Measurements from ENCODE around the gene OLFM1. TPM values are rescaled to one million over a fixed set of nuclear protein-coding genes. Genes with fewer than 3 reads are reported as not detected.

Gene OLFM1
- not detected in 2 replicates for total RNA-seq (2014; rRNA removed; shearing (Covaris generic))

DNA sequence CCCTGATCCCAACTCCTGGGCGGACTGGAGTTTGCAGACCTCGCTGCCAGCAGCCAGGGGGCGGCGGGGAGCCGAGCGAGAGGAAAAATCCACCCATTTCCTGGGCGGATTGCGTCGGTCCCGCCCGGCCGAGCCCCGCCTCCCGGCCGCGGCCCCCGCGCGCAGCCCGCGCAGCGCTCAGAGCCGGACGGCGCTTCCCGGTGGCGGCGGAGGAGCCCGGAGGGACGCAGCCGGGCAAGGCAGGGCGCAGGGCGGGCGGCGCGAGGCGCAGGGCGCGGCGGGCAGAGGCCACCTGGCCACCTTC lies at the start of gene OLFM1:
Gene OLFM1, plus strand, starts transcription at position 180 of the 304 bp plus-strand sequence. CDS start 322 bp downstream, outside the sequence.
- DNase-seq (ENCODE audit: low spot score) = peak; percentile 17

DNA sequence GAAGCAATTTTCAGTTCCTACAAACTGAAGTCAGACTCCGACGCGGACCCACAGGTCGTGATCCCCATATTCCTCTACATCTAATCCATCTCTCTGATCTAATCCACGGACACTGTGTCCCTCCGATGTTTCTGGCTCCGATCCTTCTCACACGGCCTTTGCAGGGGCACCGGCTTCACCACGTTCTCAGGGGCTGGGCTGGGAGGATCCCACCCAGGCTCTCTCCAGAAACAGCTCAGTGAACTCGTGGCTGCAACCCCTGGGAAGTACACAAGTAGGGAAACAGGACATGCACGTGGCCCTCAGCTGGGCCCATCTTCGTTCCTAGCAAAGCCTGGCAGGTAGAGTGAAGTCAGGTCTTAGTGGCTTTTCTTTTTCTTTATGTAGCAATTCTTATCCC lies 49.1 kb upstream of the OLFM1 start:
- DNase-seq (ENCODE audit: low spot score) = no peak

DNA sequence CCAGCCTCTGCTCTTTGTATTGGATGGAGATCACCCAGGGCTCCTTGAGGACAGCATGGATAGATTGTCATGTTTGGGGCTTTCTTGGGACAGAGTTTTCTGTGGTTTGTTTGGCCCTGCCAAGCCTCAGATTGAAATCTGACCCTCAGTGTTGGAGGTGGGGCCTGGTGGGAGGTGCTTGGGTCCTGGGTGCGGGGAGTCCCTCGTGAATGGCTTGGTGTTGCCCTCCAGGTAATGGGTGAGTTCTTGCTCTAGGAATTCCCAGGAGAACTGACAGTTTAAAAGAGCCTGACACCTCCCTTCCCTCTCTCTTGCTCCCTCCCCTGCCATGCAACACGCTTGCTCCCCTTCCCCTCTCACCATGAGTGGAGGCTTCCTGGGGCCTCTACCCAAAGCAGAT lies 48.6 kb upstream of the OLFM1 start:
- no peak for DNase-seq (ENCODE audit: low spot score)

DNA sequence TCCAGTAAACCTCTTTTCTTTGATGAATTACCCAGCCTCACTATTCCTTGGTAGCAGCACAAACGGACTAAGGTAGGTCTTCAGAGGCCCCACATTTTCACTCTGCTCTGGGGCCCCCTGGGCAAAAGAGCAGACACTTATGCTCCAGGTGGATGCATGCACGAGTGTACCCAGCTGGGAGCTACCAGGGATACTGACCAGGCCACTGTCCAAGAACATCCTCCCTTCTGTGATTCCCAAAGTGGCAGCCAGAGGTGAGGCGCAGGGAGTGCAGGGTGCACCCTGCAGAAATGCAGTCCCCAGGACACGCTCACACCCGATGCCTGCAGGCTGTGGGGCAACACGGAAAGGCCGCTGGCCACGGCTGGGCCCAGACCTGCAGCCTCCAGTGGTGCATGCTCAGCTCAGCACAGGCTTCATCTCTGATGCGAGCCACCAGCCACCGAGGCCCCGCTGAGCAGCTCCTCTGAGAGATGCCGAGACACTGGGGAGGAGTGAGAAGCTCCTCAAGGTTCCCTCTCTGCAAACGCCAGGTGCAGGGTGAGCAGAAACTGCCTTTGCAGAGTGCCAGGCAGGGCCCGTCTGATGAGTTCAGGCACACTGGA lies 48.1 kb upstream of the OLFM1 start:
- no peak for DNase-seq (ENCODE audit: low spot score)

DNA sequence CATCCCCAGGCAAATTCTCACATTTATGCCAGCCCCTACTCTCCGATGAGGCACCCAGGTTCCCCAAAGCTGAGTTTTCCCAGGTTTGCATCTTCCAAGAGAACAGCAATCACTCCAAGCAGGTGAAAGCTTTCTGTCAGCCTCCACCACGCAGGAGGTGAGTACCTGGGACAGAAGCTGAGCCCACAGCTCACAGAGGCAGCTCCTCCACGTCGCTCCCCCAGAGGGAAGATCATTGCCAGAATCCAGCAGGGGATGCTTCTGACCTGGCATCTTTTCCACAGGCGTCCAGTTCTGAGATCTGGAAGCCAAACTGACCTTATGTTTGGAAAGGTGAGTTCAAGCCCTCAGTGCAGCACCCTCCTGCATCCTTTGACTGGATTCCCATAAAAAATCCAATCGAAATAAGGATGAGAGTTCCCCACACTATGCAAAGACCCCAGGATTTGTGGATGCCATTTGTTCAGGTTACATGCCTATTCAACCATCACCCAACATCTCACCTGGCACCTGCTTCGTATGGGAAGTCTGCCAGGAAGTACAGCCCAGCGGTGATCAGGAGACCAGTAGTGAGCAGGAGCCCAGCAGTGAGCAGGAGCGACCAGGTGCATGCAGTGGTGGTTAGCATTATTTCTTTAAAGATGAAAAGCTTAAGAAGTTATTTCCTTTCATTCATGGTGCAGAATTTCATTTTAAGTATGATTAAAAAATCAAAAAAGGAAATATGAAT lies 47.4 kb upstream of the OLFM1 start:
- DNase-seq (ENCODE audit: low spot score) = no peak

DNA sequence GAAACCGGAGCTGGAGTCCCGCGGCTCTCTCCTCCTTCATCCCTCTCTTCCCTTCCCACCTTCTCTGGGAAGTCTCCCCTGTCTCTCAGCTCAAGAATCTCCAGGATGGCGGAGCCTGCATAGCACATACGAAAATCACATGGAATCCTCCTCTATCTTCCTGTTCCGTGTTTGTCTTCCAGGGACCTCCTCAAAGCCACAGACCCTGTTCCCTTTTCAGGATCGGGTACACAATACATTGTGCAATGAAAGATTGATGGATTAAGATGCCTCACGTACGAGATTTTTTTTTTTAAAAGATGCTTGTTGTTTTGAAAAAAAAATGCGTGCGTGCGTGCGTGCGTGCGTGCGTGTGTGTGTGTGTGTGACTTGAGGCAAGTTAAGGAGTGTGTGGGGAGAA lies 46.6 kb upstream of the OLFM1 start:
- DNase-seq (ENCODE audit: low spot score) = no peak

DNA sequence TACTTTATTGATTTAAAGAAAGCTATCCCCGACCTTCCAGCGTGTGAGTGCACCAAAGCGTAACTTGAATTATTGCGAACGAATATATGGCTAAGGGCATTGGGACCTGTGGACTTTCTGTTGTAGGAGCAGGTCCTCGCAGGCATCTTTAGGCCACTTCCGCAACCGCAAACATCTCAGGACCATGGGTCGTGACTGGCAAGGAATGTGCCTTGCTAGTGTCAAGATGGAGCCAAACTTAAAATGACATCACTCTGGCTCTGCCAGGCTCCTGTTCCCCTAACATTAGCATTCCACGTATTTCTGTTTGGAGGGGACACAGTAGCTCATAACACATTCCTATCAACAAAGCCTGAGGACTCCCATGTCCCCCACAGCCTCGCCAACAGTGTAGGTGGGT lies 44.1 kb upstream of the OLFM1 start:
- no peak for DNase-seq (ENCODE audit: low spot score)

DNA sequence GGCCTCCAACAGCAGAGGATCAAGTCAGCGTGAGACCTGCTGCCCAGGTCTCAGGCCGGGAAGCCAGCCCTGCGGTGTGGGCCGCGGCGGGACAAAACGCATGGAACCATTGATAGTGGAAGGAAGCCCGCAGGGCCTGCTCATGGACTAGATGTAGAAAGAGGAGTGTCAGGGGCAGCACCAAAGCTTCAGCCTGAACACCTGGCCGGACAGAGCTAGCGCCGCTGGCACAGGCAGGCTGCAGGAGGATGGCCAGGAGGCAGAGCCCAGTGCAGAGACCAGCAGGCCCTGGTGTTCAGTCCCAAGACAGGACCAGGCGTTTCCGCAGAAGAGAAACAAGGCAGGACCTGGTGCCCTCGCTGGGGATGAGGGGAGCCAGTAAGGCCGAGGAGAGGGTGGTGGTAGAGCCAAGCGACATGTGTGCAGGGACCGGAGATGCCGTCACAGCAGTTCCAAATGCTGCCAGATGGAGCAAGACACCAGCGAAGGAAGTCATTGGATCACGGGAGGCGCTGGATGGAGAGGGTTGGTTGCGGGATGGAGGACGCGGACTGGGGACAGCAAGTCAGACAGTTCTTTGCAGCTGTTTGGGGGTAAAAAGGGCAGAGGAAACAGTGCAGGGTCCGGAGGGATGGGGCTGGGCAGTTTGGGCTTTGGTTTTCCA lies 42.1 kb upstream of the OLFM1 start:
- DNase-seq (ENCODE audit: low spot score) = no peak

DNA sequence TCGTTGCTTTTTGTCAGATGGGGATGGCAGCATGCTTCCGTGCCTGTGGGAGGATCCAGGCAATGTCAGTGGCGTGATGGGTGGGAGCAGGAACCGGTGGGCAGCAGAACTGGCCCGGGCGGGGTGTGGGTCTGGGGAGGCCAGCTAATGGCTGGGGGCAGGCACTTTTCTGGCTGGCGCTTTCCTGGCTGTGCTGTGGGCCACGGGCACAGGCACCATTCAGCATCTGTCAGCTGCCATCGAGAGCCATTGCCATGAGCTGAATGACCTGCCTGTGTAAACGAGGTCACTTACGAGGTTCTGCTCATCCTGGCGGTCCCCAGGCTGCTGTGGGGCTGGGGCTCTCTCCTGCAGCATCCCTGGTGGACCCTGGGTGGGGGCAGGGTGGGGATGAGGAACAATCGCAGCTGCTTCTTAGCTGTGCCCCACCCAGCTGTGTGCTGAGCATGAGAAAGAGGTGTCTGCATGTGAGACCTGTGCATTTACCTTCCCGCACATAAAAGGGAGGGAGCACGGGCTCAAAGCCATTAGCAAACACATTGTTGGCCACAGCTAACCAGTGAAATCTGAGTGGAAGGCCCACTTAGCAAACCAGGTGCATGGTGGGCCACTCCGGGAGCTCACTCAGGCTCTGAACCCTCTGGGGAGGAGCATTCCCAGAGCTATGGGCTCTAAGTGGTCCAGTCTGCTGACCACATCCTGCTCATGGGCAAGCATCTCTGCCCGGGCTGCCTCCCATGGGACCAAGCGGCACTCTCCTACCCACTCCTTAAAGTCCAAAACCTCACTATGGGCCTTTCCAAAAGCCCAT lies 41.3 kb upstream of the OLFM1 start:
- no peak for DNase-seq (ENCODE audit: low spot score)

DNA sequence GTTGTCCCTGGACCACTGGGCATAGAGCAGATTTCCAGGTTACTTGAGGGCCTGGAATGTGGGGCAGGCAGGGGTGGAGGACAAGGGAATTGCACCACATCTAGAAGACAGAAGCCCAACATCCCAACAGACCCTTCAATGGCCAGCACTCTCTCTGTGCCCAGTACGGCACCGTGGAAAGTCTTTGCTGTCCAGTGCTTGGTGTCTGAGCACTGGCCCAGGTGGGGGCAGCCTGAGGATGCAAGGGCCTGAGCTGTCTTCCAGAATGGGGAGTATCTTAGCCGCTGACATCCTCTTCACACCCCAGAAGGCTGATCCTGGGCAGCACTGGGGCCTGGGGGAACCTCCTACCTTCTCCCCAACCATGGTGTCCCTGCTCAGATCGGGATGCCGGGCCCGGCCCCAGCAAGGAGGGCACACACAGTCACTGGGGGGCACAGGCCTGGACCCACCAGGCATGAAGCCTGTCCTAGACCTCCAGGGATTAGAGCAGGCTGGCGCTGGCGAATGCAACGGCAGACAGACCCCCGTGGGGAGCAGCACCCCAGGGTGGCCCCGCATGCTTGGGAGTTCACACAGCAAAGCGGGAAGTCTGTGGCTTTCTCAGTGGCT lies 40.6 kb upstream of the OLFM1 start:
- no peak for DNase-seq (ENCODE audit: low spot score)

DNA sequence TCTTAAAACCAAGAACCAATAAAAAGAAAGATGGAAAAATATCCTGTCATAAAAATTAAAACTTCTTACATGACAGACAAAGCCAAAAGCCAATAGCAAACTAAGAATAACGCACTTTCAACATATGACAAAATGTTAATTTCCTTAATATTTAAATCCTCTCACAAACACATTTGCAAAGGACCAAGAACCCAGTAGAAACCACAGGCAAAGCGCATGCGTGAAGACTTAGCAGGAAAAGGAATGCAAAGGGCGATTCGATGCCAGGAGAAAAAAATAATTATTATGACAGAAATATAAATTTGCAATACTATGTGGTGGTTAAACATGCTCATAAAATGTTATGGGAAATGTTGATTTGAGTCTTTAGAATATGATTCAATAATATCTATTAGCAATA lies 39.9 kb upstream of the OLFM1 start:
- DNase-seq (ENCODE audit: low spot score) = no peak

DNA sequence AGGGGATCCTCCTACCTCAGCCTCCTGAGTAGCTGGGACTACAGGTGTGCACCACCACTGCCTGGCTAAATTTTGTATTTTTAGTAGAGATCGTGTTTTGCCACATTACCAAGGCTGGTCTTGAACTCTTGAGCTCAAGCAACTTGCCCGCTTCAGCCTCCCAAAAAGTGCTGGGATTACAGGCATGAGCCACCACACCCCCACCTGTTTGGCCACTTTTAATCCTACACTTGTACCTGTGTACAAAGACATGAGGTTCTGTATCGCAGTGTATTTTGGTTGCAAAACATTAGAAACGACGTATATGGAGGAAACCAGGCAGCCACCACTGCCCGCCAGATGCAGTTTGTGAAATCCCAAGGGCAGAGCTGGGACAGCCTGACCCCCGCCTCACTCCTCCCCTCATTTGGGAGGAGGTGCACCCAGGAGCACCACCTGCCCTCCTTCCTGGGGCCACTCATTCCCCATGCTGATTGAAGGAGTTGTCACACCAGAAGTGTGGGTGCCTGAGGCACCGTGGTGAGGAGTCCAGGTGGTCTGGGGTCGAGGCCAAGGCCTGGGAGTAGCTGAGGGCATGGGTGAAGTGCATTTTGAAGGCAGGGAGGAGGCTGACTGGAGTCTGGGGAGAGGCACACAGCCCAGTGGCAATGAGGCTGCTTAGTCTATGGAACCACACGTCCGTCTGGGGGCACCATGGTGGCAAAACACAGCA lies 39.3 kb upstream of the OLFM1 start:
- no peak for DNase-seq (ENCODE audit: low spot score)

DNA sequence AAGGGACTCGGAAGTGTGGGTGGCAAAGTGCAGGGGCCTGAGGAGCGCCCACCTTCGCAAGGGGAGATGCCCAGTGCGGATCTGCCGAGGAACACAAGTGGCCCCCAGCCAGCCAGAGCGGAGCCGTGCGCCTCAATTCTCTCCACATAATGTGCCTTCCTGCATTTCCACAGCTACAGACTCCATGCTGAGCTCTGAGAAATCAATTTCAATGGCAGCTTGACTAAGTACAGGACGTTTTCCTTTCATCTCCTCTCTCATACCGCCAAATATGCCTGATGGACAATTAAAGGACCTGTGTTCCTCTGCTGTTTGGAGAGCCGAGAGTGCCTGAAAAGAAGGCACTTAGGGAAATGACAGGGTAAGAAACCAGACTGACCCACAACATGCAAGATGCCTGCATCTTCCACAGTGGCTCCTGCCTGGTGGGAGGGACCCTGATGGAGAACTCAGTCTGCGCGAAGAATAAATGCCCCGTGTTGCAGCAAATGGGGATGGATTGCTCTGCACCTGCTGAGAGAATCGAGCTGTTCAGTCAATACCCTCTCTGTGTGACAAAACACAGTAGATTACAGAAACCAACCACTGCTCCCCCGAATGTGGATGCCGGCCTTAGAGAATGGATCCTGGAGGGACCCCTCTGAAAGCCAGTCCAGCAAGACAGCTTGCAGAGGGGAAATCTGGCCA lies 38.6 kb upstream of the OLFM1 start:
- no peak for DNase-seq (ENCODE audit: low spot score)

DNA sequence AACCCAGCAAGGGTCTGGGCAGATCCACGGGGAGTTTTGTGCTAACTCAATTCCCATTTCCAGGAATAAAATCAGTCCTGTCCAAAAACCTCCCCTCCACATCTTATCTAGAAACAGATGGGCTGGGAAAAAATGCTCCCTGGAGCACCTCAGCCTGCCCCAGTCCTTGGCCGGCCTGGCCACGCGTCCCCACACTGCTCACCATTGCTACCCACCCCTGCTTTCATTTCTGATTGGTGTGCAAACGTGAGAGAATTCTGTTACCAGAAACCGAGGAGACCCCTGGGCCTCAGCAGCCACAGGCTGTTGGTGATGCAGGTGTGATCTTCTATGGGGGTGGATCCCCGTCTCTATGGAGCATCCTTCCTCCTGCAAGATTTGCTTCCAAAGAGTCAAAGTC lies 38.0 kb upstream of the OLFM1 start:
- no peak for DNase-seq (ENCODE audit: low spot score)

DNA sequence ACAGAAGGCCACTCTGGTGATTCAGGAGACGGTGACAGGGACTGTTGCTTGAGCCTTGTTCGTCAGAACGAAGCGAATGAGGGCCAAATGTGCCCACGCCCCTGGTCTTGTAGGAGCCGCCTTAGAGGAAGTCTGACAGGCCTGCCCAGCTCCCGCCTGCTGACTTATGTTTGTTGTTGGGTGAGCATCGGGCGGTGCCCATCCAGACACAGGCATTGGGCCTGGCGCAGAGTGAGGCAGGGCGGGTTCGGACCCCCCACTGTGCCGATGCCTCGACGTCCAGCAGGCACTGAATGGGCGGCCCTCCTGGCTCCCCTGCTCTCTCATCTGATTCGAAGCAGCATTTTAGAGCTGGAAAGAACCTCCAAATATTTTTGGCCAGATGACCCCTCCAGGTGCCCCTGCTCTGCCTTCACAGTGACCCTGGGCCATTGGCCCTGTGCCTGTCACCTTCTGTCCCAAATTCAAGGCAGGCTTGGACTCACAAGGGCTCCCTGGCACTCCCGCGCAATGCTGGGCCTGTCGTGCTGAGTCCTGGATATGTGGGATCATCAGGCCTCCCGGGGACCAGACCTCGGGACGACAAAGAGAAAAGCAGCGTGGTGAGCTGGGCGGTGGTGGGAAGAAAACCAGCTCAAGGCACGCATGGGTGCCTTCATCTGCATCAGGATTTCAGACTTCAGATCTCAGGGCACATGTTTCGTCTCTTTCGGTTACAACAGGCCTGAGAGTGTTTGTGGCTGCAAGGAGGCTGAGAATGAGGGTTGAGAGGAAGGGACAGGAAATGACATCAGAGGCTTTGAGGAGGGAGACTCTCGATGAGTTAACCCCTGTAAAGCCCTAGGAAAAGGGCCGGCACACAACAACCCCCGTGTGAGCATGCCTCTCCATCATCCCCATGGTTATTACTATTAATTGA lies 37.1 kb upstream of the OLFM1 start:
- no peak for DNase-seq (ENCODE audit: low spot score)

DNA sequence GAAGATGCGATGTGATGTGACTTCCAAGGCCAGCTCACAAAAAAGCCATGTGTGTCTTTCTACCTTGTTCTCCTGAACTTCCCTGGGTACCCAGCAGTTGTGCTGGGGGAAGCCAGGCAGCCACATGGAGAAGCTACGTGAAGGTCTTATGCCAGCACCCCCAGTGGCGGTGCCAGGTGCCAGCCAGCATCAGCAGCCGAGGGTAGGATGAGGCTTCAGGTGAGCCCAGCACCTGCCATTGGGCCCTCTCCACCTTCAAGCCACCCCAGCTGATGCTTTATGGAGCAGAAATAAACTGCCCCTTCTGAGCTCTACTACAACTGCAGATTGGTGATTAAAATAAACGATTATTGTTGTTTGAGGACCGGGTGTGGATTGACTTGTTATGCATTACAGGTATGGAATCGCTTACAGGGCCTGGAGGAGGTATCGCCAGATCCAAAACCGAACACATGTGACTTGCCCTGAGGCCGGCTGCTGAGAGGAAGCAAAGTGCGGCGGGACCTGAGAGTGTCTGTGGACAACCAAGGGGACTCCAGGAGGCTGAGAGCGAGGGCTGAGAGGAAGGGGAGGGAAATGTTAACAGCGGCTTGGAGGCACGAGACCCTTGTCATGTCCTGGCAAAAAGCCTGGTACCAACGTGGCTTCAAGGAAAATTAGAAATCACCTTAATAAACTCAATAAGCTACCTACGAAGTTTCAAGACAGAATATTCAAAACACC lies 36.0 kb upstream of the OLFM1 start:
- no peak for DNase-seq (ENCODE audit: low spot score)

DNA sequence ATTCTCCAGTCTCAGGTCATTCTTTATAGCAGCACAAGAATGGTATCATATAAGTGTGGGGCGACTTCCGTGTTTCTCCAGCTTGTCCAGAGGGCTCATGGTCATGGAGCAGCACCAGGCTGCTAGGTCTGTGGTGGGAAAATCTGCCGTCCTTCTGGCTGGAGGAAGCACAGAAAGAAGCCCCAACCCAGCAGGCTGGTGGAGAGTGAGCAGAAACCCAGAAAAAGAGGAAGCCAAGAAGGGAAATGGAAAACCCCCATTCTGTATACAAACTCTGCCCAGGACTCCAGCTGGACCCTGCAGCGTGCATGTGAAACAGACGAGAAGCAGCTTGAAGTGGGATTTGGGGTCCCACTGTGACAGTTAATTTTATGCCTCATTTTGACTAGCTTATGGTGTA lies 34.3 kb upstream of the OLFM1 start:
- no peak for DNase-seq (ENCODE audit: low spot score)

DNA sequence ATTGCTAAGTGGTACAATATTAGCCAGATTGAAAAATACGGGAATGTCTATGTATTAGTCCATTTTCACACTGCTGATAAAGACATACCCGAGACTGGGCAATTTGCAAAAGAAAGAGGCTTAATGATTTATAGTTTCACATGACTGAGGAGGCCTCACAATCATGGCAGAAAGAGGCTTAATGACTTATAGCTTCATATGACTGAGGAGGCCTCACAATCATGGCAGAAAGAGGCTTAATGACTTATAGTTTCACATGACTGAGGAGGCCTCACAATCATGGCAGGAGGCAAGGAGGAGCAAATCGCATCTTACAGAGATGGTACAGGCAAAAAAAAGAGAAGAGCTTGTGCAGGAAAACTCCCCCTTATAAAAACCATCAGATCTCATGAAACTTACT lies 32.3 kb upstream of the OLFM1 start:
- DNase-seq (ENCODE audit: low spot score) = no peak

DNA sequence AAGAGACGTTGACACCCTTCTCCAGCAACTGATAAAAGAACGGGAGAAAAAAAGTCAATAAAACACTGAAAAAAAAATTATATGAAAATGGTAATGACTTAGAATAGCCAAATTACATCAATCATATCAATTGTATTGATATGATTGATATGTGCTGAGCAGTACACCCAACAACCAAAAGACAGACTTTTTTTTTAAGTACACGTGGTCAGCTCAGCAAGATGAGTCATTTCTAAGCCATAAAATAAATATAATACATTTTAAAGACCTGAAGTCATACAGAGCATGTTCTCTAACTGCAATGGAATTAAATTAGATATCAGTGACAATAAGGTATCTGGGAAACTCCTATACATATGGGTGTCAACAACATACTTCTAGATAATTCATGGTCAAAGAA lies 30.9 kb upstream of the OLFM1 start:
- no peak for DNase-seq (ENCODE audit: low spot score)

Measured in HT-29 (cell line).